ENCODE measurements around the gene ASPHD2.

The ASPHD2 gene

GRCh38 chr22:26481694-26482093 lies 52.6 kb downstream of the ASPHD2 start:
- H3K4me3 ChIP-seq (ENCODE audit: low read depth, low read length) = no peak overlapping the region
- no peak for TF ChIP-seq CTCF (IDR thresholded peaks at IDR 0.05; ENCODE audit: borderline replicate concordance, insufficient read depth, low read depth, low read length)

GRCh38 chr22:26482161-26482560 lies 53.1 kb downstream of the ASPHD2 start:
- H3K4me3 ChIP-seq (ENCODE audit: low read depth, low read length) = no peak overlapping the region
- TF ChIP-seq CTCF (IDR thresholded peaks at IDR 0.05; ENCODE audit: borderline replicate concordance, insufficient read depth, low read depth, low read length) = no peak

- TF ChIP-seq CTCF (IDR thresholded peaks at IDR 0.05; ENCODE audit: borderline replicate concordance, insufficient read depth, low read depth, low read length) = no peak
- H3K4me3 ChIP-seq (ENCODE audit: low read depth, low read length) = peak overlapping the region; percentile 75
Measured at GRCh38 chr22:26483043-26483438, 54.0 kb downstream of the ASPHD2 start.

- peak within 1 kb of the TSS; percentile 75 for H3K4me3 ChIP-seq (ENCODE audit: low read depth, low read length)
- TF ChIP-seq CTCF (IDR thresholded peaks at IDR 0.05; ENCODE audit: borderline replicate concordance, insufficient read depth, low read depth, low read length) = no peak
Measured at GRCh38 chr22:26483439-26484359, 54.6 kb downstream of the ASPHD2 start, which contains the start of the genes HPS4 and SRRD. Gene HPS4, minus strand, starts transcription at chr22:26483783. Its CDS starts 2,021 bp downstream, at chr22:26481762. Gene SRRD, plus strand, starts transcription at chr22:26483877. Its CDS starts 14 bp downstream, at chr22:26483891.

GRCh38 chr22:26484360-26484706 lies 55.3 kb downstream of the ASPHD2 start:
- TF ChIP-seq CTCF (IDR thresholded peaks at IDR 0.05; ENCODE audit: borderline replicate concordance, insufficient read depth, low read depth, low read length) = no peak
- peak overlapping the region; percentile 75 for H3K4me3 ChIP-seq (ENCODE audit: low read depth, low read length)

GRCh38 chr22:26485013-26485412 lies 56.0 kb downstream of the ASPHD2 start:
- no peak overlapping the region for H3K4me3 ChIP-seq (ENCODE audit: low read depth, low read length)
- no peak for TF ChIP-seq CTCF (IDR thresholded peaks at IDR 0.05; ENCODE audit: borderline replicate concordance, insufficient read depth, low read depth, low read length)
